Measurements from ENCODE around the gene ST6GALNAC2.

Gene ST6GALNAC2

DNA sequence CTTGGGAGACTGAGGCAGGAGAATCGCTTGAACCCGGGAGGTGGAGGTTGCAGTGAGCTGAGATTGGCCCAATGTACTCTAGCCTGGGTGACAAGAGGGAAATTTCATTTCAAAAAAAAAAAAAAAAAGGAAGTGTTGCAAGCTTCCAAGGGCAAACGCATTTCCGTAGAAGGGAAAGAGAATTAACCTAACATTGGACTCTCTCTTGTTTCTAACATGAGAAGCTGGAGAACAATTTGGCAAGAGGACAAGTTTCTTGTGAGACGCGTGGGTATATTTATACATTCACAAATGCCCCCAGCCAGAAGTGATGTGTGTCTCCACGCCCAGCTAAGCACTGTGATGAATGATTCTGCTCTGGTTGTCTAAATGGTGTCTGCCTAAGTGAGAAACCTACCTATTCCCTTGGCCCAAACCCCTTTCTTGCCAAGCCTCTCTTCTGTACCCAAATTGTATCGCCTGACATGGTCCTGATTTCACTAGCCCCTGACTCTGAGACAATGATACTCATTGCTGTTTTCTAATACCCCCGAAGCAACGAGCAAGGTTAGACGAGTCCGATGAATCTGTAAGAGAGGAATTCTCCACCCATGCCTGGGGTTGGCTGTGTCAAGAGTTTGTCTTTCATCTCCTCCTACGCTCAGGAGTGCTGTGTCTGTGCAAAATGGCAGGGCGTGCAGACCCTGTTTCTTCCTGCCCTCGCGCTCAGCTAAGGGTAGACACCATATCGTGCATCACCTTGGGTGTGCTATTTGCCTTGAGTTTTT lies 14.2 kb upstream of the ST6GALNAC2 start:
- DNase-seq (ENCODE audit: low read depth): no peak

DNA sequence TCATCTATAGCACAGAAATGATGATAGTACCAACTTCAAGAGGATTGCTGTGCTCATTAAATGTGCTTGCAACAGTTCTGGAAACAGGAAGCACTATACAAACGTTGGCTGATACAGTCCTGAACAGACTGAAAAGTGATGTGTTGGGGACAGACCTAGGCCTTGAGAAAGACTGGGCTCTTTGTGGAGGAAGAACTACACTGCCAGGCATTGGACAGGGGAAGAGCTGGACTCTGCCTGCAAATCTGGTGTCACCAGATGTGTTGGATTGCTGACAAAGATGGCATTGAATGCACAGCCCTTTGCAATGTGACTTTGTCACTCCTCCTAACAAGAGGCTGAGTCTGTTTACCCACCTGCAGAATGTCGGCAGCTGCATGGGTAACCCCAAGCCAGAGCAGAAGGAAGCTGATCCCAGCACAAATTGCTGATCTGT lies 12.4 kb upstream of the ST6GALNAC2 start:
- no peak for DNase-seq (ENCODE audit: low read depth)

DNA sequence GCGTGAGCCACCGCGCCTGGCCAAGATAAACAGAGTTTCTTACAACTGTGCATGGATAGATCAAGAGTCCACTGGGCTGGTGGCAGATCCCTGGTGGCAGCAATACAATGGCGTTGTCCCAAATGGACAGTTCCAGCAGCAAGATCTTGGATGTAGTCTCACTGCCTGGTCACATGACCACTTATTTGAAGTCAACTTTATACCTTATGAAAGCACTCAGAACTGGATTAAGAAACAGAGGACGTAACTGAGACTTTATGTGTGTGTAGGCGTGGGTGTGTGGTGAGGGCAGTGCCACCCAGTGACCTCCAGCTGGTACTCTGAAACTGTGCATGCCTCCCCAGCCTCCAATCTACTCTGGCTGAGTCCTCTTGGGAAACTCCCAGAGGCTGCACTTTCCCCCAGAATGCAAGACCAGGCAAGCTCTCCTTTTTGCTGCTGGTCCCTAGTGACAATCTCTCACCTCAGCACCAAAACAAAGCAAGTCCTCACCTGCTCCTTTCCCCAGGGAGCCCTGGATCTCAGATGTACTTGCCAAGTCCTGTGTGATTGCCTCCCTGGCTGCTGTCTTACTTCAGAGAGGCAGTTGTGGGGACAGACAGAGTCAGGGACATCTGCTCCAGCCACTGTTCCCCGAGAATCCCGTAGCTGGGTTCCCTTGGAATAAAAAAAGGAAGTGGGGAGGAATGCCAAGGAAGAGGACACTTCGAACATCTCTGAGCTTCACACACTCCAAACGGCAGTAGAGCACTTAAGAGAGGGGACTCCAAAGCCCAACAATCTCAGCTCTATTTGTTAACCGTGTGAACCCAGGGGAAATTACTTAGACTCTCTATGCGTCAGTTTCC lies 11.7 kb upstream of the ST6GALNAC2 start:
- no peak for DNase-seq (ENCODE audit: low read depth)

DNA sequence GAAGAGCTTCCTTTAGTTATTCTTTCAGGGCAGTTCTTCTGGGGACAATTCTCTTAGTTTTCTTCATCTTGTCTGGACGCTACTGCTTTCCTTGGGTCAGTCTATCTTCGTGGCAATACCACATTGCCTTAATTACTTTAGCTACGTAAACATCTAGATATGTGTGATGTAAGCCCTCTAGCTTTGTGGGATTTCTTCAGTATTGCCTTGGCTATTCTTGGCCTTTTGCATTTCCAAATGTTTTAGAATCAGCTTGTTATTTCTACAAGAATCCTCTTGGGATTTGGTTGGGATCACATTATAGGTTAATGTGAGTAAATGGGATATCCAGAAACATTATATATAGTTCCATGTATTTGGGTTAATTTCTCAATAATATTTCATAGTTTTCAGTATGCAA lies 9.0 kb upstream of the ST6GALNAC2 start:
- DNase-seq (ENCODE audit: low read depth): no peak

DNA sequence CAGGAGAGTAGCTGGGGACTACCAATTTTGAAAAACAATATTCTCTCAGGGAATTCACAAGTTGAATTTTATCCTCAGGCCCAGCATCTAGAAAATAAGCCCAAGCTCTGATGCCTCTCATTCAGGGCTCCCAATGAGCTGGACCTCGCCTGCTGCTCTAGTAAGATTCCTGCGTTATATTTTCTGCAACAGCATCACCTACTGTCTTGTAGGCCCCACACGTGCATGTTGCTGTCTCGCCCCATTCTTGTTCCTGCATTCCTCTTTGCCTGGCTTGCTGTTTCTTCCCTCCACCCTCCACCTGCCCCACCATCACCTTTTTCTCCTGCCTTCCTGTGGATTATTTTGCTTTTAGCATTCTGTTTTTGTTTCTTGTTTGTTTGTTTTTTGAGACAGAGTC lies 8.3 kb upstream of the ST6GALNAC2 start:
- no peak for DNase-seq (ENCODE audit: low read depth)

DNA sequence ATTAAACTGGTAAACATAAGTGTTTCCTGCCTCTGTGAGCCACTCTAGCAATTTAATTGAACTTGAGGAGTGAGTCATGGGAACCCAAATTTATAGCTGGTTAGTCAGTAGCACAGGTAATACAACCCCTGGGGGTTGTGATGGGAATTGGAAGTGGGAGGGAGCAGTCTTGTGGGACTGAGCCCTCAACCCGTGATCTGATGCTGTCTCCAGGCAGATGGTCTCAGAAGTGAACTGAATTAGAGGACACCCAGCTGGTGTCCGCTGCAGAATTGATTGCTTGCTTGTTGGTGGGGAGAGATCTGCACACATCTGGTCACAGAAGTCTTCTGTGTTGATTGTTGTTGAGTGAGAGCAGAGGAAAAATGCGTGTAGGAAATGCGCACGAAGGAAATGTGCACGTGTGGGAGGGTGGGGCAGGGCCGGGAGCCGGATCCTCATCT lies 7.7 kb upstream of the ST6GALNAC2 start:
- DNase-seq (ENCODE audit: low read depth): no peak

DNA sequence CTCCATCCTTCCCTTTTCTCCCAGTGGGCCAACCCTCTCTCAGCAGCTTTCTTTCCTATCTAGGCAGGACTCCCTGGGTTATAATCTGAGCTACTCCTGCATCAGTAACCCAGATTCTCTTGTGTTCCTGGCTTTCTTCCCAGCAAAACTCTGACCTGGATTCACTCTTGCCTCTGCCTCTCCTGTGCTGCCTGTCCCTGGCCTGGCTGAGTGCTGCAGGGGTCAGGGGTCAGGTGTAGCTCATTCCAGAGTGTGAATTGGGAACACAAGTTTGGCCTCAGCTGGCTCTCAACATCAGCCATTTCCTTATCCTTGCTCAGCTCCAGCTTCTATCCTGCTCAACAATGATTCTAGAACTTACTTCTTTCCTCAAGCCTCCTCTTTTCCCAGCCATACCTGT lies 2.5 kb upstream of the ST6GALNAC2 start:
- DNase-seq (ENCODE audit: low read depth): no peak

DNA sequence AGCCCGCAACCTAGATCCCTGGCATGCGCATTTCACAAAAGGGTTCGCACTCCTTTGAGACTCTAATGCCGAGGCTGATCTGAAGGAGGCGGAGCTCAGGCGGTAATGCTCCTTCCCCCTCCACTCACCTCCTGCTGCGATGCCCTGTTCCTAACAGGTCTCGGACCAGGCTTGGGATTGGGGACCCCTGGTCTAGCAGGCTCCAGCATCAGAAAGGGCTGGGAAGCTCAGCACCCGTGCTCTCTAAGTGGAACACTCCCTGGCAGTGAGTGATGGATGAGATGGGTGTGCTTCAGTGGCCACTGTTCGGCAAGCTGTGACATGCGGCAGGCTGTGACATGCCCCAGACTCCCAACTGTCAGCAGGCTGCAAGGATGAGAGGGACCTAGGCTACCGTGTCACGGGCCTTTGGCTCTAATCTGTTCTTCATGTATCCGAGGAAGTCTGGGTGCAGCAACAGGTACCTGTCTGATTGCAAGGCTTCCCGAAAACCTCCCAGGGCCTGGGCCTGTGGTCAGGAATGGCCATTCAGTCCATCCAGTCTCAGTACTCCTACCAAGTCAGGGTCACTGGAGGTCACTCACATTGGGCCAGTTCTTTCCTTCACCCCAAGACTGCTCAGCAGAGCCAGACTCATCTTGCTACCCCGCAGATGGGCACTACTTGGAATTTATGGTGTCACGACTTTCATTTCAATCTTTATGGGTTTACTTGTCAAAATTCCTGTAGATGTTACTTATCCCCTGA lies 1.3 kb upstream of the ST6GALNAC2 start:
- no peak for DNase-seq (ENCODE audit: low read depth)

DNA sequence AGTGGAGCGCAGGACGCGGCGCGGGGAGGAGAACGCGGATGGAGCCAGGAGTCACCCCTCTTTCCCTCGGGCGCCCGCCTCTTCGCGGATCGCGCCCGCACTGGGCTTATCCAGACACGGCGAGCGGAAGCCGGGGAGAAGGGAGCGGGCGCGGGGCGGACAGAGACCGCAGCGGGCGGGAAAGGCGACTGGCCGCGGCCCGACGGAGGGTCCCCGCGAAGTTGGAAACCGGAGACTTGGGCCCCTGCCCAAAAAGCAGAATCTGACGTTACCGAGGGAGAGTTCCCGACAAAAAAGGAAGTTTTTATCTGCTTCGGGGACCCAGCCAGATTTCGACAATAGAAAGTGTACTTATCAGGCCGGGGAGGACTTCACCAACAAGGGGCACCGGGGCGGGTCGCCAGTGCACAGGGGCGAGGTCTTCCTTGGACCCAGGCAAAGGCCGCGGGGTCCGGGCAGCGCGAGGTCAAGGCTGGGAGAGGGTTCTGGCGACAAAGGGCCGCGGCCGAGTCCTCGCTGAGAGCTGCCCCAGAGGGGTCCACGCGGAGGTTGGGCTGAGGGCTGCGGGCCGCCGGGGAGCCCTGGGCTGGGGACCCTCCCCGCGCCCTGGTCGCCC lies 519 bp downstream of the ST6GALNAC2 start:
- no peak for DNase-seq (ENCODE audit: low read depth)

DNA sequence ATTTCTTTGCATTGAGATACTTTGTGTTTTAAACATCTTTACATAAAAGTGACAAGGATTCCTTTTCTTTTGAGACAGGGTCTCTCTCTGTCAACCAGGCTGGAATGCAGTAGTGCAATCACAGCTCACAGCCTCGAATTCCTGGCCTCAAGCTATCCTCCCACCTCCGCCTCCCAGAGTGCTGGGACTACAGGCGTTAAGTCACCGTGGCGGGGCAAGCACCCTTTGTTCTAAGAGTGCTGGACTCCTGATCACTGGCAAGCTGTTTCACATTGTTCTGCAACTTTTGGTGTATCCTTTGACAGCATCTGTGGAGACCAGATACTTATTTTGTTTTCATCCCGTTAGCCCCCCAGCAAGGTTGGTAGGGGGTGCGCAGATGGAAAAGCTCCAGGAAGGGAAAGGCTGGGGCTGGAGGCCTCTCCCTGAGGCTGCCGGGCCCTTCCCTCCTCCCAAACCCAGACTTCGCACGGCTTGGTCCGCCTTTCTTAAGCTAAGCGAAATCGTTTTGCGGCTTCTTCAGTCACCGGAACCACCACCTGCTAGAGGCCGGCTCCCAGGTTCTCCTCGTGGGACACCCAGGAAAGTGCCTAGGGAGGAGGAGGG lies 1.1 kb downstream of the ST6GALNAC2 start:
- no peak for DNase-seq (ENCODE audit: low read depth)

DNA sequence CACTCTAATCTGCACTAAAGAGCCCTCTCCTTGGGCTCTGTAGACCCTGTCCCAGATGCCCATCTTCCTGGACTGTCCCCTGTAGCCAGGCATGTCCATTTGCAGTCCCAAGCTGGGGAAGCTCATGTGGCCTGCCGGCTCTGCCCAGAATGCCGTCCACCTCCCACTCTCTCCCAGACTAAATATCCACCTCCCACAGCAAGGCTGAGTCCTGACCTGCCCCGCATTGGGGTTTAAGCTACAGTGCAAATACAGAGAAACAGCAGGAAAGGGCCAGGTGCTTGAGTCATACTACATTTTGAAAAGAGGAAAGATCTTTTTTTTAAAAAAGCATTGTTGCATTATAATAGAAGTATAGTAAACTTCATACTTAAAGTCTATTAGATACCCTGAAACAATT lies 3.0 kb downstream of the ST6GALNAC2 start:
- DNase-seq (ENCODE audit: low read depth): no peak

DNA sequence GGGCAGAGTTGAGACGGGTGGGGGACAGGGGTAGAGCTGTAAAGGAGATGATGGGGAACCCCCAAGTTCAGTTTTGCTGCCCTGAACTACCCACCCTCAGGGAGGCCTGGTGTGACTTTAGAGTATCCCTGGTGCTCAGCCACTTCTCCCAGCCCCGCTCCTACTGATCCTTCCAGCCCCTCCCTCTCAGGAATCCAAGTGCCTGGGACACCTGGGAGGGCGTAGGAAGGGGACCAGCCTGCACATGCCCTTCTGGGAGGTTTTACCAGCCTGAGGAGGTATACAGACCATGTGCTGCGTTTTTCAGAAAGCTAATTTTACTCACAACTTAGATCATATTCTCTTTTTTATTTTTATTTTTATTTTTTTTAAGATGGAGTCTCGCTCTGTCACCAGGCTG lies 4.1 kb downstream of the ST6GALNAC2 start:
- no peak for DNase-seq (ENCODE audit: low read depth)

DNA sequence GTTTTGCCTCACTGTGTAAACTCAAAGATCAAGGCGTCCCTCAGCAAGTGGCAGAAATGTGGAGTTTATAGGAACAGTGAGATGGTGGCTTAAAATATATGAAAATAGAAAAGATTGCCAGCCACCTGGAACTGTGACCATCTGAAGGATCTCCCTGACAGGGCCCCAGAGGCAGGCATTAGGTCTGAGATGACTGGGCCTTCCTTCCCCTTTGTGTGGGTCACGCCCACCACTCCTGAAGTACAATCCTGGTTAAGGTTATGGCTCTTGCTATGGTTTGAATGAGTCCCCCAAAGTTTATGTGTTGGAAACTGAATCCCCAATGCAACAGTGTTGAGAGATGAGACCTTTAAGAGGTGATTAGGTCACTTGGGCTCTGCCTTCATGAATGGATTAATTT lies 6.4 kb downstream of the ST6GALNAC2 start:
- DNase-seq (ENCODE audit: low read depth): no peak

DNA sequence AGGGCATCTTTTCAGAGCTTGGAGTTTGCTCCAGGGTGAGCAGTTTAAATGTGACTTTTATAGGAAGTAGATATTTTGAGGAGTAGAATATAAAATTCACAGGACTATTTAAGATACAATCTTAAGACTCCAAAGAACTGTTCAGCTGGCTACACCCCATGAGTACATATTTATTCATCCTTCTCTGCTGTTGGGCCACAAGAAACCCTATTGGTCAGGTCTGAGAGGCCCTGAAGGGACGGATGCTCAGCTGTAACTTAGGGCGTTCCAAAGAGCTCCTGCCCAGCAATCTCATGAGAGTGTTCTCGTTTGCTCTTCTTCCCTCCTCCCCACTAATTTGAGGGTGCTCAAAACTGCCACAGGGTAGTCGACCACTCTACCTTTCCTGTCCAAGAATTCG lies 7.3 kb downstream of the ST6GALNAC2 start:
- no peak for DNase-seq (ENCODE audit: low read depth)

DNA sequence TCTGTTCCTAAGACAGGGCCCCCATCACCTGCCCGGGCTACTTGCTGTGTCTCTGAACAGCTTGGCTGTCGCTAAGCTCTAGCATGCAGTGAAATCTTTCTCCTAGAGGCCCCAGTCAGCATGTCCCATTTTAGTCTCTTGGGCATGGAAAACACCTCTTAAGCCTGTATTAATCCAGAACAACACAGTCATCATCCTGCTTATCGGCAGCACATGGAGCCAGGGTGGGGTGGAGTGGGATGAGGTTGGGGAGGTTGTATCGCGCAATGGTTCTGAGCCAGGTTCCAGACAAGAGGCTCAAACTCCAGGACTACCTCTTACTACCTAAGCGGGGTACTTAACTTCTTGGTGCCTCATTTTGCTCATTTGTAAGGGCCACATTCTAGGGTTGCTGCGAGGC lies 7.8 kb downstream of the ST6GALNAC2 start:
- no peak for DNase-seq (ENCODE audit: low read depth)

DNA sequence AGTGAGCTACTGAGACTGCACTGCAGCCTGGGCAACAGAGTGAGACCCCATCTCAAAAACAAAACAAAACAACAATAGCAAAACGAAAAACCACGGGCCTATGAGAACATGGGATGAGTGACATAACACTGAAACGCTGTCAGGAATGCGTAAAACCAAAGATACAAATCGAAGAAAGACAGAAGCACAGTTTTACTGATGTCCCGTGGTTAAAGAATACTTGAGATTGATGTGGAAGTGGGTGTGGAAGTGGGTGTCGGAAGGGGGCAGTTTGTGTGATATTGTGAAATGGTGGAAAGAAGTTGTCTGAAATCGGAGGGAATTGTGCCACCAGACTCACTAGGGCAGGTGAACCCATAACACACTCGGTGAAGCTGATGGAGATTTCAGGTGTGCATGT lies 9.5 kb downstream of the ST6GALNAC2 start:
- DNase-seq (ENCODE audit: low read depth): no peak

DNA sequence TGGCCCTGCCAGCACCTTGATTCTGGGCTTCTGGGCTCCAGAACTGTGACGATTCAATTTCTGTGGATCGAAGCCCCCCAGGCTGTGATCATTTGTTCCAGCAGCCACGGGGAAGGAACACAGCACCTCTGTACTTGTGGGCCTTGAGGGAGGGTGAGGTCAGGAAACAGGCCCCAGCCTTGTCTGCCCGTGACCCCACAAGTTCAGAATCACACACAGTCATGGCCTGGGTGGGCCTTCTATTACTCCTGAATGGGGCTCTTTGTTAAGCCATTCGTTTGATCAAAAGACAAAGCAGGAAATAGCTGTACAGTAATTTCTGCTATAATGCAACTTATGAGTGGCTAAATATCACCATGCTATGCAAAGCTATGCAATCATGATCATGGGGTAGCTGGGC lies 10.1 kb downstream of the ST6GALNAC2 start:
- DNase-seq (ENCODE audit: low read depth): no peak

DNA sequence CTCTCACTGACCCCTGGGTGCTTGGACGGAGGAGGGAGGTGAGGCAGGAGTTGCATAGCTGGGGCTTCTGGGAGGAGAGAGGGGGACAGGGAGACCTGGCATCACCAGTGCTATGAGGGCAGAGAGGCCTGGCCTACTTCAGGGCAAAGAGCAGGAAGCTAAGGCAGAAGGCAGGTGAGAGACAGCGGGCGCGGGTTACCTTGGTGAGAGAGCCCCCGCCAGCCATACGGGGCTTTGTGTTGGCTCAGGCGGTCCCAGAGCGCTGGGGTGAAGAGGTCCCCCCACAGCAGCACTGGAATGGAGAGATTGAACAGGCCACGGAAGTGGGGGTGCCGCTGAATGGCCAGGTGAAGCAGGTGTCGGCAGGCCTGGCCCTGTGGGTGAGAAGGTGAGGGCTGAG lies 11.5 kb downstream of the ST6GALNAC2 start:
- no peak for DNase-seq (ENCODE audit: low read depth)

DNA sequence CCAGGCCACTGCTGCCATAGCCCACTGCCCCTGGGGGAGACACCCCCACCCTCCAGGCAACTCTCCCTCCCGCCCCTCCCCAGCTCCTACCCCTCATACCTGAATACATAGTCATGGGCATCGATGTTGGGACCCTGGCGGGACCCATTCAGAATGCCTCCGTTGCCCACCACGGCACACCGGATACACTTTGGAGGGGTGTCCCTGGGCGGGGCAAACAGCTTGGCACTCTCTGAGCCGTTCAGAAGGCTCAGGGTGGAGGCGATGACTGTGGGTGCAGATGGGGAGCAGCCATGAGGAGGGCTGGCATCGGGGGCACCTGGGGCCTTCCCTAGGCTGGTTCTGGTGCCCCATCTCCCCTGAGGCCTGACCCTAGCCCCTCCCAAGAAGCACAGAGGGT lies 12.6 kb downstream of the ST6GALNAC2 start:
- DNase-seq (ENCODE audit: low read depth): no peak

DNA sequence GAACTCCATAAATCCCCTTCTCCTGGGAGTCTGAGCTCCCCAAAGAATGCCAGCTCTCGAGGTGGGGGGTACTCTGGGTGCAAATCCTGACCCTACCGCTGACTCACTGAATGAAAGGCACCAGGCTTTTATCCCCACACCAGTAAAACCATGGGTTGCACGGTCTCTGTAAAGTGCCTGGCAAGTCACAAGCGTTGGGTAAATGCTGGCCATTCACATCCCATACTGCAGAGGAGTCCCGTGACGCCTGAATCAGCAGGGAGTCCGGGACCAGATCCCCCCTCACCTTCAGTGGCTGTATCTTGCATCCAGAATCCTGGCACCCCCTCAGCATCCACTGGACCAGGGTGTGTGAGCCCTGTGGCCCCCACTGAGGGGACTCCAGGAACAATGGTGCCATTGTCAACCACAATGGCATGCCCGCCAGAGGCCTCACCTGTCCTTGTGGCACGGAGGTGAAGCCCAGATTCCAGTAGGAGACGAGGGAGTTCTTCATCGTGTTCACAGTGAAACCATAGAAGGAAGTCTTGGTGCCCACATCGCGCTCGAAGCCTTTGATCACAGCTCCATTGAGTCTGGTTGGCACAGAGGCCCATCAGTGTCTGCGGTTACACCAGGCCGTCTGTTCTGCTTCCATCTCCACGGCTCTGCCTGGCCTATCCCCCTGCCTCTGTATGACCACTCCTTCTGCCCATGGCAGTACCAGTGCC lies 13.3 kb downstream of the ST6GALNAC2 start:
- DNase-seq (ENCODE audit: low read depth): no peak

DNA sequence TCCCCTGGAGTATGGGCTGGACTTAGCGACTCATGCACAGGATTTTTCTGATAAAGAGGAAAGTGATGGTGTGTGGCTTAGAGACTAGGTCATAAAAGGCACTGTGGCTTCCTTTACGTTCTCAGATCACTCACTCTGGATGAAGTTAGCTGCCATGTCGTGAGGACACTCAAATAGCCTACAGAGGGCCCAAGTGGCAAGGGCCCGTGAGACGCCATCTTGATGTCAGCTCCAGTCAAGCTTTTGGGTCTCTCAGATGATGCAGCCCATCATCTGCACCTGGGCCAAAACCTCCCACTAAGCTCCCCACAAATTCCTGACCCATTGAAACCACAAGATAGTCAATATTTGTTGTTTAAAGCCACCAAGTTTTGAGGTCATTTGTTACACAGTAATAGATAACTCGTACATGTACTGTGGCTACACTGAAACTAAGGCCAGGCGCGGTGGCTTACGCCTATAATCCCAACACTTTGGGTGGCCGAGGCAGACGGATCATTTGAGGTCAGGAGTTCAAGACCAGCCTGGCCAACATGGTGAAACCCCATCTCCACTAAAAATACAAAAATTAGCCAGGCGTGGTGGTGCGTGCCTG lies 14.7 kb downstream of the ST6GALNAC2 start:
- no peak for DNase-seq (ENCODE audit: low read depth)
